Activated CD8-positive, alpha-beta memory T cell treated with anti-CD3 and anti-CD28 coated beads for 48 hours (primary cell): ENCODE data around the gene TERB2.
"Not testable (repeated sequence)": the region's sequence is repeated elsewhere in the genome, so short reads cannot be mapped to it uniquely, and the experiment has no call there.

Experiments
- DNase-seq, 3 experiments: peaks; one replicate each; pipeline ENCODE4 v3.0.0-alpha.2; 2020; ENCODE audit warnings: low read depth in 2 of 3, low spot score in 2 of 3

TERB2 gene, protein sequence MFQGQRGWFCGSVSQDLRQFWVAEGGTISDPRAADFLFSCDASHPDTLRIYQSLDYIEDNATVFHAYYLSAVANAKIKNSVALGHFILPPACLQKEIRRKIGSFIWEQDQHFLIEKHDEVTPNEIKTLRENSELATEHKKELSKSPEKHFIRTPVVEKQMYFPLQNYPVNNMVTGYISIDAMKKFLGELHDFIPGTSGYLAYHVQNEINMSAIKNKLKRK

GRCh38 chr15:44956388-44956787, at the start of gene TERB2:
Gene TERB2, plus strand, starts transcription at chr15:44956687. Its CDS starts 32 bp downstream, at chr15:44956719.
- no peak for DNase-seq

- DNase-seq: no peak
Observed at GRCh38 chr15:44909423-44909822, 47.1 kb upstream of the TERB2 start.

GRCh38 chr15:44910981-44911625, 45.4 kb upstream of the TERB2 start:
- no peak for DNase-seq

GRCh38 chr15:44912186-44912585, 44.3 kb upstream of the TERB2 start:
- not testable (repeated sequence) for DNase-seq

- DNase-seq: not testable (repeated sequence)
Observed at GRCh38 chr15:44912974-44913448, 43.5 kb upstream of the TERB2 start.

GRCh38 chr15:44918136-44918535, 38.4 kb upstream of the TERB2 start:
- DNase-seq: no peak

DNA sequence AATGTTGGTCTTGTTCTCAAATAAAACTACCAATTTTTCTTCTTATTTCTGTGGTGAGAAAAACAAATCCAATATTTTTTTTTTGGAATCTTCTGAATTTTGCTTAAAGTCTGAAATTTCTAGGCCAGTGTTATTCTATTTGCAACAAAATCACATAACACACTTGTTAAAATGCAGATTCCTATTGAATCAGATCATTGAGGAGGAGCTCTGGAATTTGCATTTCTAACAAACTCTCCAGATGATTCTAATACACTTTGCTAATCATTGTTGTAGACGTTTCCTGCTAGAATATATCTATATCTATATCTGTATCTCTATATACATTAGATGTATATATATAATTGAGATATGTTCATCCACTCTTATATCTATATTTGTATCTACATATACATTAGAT, 27.8 kb upstream of the TERB2 start:
- not testable (repeated sequence) for DNase-seq

DNA sequence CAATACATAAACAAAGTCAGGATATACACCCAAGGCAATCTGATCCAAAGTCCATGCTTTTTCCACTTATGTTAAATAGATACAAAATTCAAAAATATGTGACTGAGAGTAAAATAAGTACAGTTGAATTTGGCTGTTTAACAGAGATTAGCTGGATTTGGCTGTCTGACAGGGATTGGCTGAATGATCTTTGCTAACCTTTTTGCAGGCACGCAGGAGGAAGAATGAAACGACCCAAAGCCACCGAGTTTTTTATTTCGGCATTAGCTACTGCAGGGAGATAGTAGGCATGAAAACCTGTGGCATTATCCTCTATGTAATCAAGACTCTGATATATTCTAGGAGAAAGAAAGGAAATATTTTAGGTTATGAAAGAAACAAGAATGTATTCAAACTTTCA, 26.2 kb upstream of the TERB2 start:
- DNase-seq: not testable (repeated sequence)

GRCh38 chr15:44958302-44958701, 1.8 kb downstream of the TERB2 start:
- not testable (repeated sequence) for DNase-seq

GRCh38 chr15:44968475-44968874, 12.0 kb downstream of the TERB2 start:
- DNase-seq: no peak

DNA sequence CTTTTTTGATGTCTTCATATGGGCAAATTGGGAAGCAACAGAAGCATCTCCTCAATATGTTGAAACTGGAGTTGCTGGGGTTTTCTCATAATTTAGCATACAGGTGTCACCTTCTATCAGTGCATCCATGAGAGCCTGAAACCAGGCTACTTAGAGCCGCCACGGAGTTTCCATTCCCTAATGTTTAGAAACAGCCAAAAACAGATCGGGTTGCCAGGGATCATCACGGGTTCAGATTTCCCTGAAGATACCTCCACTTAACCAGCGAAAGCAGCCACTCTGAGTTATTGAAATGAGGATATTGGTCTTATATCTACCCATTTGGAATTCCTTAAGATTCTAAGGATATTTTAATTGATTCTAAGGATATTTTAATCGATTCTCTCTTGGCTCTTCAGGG, 14.5 kb downstream of the TERB2 start:
- DNase-seq: no peak

- not testable (repeated sequence) for DNase-seq
Observed at GRCh38 chr15:44976183-44976582, 19.7 kb downstream of the TERB2 start.

DNA sequence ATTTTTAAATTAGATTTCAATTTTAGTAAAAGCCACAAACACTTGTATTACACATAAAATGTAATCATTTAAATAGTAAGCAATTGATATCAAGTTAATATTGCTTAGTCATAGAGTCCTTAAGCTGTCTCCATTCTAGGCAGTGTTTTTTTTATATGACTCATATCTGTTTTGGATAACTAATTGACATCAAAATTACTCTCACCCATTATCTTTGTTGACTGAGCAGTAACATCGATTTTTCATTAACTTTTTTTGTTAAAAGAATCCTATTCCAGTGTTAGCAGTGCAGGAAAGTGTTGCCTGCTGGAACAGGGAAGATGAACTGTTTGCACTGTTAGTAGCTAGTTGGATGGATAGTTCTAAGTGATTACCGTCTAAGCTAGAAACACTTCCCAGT, 21.3 kb downstream of the TERB2 start:
- not testable (repeated sequence) for DNase-seq

DNA sequence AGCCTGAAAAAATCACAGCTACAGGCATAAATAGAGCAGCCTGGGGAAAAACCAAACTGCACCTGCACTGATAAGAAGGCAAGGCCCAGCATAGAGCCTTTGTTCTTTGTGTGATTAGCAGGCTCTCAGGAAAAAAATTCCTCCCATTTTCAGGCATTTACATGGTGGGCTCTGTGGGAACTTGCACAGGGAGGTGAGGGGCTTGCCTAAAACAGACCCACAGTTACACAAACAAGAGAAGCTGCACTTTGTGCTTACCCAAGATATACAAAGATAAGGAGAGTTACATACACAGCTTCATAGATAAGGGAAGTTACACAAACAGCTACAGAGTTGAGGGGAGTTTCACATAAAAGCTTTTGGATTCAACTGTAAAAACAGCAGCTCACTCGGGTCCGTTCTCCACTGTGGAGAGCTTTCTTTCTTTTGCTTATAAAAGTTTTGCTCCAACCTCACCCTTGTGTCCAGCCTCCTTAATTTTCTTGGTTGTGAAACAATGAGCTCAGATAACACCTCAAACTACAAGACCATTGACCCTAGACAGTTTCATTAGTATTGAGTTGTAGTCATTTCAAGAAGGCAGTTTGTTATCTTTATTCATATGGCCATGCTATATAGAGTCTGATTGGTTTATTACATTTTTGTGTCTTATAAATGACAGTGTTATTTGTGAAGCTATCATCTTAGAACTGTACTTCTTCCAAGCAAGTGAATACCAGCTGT, 23.3 kb downstream of the TERB2 start:
- not testable (repeated sequence) for DNase-seq

DNA sequence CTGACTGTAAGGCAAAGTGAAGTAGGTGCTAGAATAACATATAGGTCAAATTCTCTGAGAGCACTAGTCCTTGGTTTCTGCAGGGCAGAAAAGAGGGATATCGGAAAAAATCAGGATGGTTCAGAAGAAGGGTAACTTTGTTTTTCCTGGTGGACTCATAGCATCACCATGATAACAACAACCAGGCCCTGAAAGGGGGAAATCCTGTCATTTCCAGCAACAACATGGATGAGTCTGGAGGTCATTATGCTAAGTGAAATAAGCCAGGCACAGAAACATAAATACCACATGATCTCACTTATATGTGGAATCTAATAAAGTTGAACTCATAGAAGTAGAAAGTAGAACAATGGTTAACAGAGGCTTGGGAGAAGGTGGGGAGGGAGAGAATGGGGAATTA, 27.7 kb downstream of the TERB2 start:
- not testable (repeated sequence) for DNase-seq

GRCh38 chr15:44986346-44987055, 30.0 kb downstream of the TERB2 start:
- DNase-seq: not testable (repeated sequence)

DNA sequence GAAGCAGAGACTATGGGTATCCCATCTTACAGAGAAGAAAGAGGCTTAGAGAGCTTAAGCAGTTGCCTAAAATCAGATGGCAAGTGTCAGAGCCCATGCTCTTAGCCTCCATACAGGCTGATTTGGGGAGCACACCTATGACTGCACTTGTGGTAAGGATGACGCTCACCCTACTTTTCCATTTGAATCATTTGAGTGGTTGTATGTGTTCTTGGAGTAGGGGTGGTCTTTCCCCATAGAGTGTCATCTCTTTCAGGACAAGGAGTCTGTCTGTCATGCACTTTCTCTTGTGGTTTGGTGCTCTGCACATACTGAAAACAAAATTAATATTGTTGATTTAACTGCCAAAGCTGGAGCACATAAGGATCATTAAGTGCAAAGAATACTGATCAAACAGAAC, 31.2 kb downstream of the TERB2 start:
- DNase-seq: not testable (repeated sequence)

DNA sequence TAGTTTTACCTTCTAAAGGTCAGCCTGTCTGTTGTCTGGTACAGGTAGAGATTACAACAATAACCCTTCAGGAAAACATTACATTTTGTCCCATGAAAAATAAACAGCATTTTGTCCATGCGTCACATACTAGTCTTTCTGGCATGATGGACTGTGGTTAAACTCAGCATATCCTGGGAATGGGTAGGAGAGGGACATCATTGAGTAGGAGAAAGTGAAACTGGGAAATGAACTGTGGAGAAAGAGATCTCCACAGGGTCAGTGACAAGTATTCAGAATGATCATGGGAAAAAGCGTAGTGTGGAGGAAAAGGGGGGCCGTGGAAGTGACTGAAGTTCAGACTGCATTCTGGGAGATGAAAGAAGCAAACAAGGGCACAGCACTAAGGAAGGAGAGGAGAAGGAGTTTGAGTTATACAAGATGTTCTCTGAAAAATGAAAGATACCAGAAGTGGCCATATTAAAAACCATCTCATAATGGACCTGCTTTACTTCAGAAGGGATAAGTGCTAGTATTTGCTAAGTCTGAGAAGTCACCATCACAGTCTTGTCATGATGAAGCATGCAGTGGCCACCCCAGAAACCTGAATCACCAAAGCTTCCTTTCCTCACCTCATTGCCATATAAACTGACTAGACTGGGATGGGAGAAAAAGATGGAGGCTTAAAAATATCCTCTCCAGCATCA, 31.8 kb downstream of the TERB2 start:
- DNase-seq: not testable (repeated sequence)

- not testable (repeated sequence) for DNase-seq
Observed at GRCh38 chr15:44988870-44989219, 32.4 kb downstream of the TERB2 start.

- not testable (repeated sequence) for DNase-seq
Observed at GRCh38 chr15:44997632-44998031, 41.1 kb downstream of the TERB2 start.

GRCh38 chr15:44999105-44999504, 42.6 kb downstream of the TERB2 start:
- no peak for DNase-seq
